Osteoblast (primary cell): ENCODE results near the gene EIF1AD. TPM values are rescaled to one million over a fixed set of nuclear protein-coding genes. Genes with fewer than 3 reads are reported as not detected.

ENCODE experiments used
- DNase-seq: peaks from one replicate; pipeline ENCODE4 v3.0.0; 2011; ENCODE audit warnings: low spot score, mixed read lengths; ENCODE audit not compliant: insufficient read length; ENCODE audit errors: missing footprints
- H2AFZ ChIP-seq: 2 replicates; pipeline ENCODE4 v1.6.0; 2011; ENCODE audit warnings: mild to moderate bottlenecking, low read length
- H3K27ac ChIP-seq: 2 replicates; pipeline ENCODE4 v1.5.1; 2011; ENCODE audit warnings: mild to moderate bottlenecking, low read depth, low read length, moderate library complexity
- H3K27me3 ChIP-seq: 2 replicates; pipeline ENCODE4 v1.6.0; 2012; ENCODE audit warnings: mild to moderate bottlenecking, control low read depth, inconsistent platforms, low read length, moderate library complexity; ENCODE audit not compliant: insufficient read depth
- H3K36me3 ChIP-seq: 2 replicates; pipeline ENCODE4 v1.5.1; 2011; ENCODE audit warnings: mild to moderate bottlenecking, low read length, control low read depth, moderate library complexity; ENCODE audit not compliant: insufficient read depth
- H3K4me1 ChIP-seq: 2 replicates; pipeline ENCODE4 v1.5.1; 2011; ENCODE audit warnings: mild to moderate bottlenecking, low read length, control low read depth, moderate library complexity; ENCODE audit not compliant: insufficient read depth
- H3K4me2 ChIP-seq: 2 replicates; pipeline ENCODE4 v1.6.0; 2011; ENCODE audit warnings: mild to moderate bottlenecking, low read length; ENCODE audit not compliant: insufficient read depth
- H3K4me3 ChIP-seq: fragments of 200-600 bp; sonication (generic); 3 replicates; pipeline ENCODE4 v1.5.1; 2012; ENCODE audit warnings: mild to moderate bottlenecking, low read length, inconsistent platforms; ENCODE audit not compliant: insufficient read depth
- H3K79me2 ChIP-seq: 2 replicates; pipeline ENCODE4 v1.6.0; 2012; ENCODE audit warnings: mild to moderate bottlenecking, low read length, control low read depth, inconsistent platforms; ENCODE audit not compliant: insufficient read depth
- H3K9me3 ChIP-seq: 2 replicates; pipeline ENCODE4 v1.5.1; 2011; ENCODE audit warnings: low read depth, low read length, control low read depth
- H4K20me1 ChIP-seq: 2 replicates; pipeline ENCODE4 v1.6.0; 2012; ENCODE audit warnings: mild to moderate bottlenecking, low read length, control low read depth; ENCODE audit not compliant: insufficient read depth
- CTCF ChIP-seq: IDR thresholded peaks from 2 replicates; pipeline ENCODE4 v1.5.1; 2011; ENCODE audit warnings: mild to moderate bottlenecking, low read depth, low read length, moderate library complexity; ENCODE audit errors: extremely low read depth
- total RNA-seq: library from RNA; depleted of rRNA; stranded (reverse); fragments of >200 nt; gene quantifications from 2 replicates; pipeline ENCODE4 v1.2.3, GENCODE V29; 2012

EIF1AD gene
- total RNA-seq, 1 donor: 28.6 TPM

DNA sequence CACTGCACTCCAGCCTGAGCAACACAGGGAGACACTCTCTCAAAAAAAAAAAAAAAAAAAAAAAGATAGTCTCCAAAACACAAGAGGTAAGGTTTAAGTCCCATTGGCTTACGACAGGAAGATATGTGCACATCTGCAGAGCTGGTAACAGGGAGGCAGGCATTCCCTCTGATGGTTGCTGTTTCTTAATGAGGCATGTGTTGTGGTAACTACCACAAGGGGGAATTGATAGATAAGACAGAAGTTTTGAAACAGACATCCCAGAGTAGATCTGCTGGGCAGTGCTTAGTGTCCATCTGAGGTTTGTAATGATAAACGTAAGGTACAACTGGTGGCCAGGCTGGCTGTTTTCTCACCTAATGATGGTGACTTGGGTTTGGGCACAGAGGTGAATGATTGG lies 4.7 kb downstream of the EIF1AD start:
- H3K27me3 ChIP-seq: no peaks in the 10 kb centered on the region
- H3K79me2 ChIP-seq: peaks cover 33% of the 10 kb centered on the region
- no peak overlapping the region for H2AFZ ChIP-seq
- H3K4me2 ChIP-seq: no peak overlapping the region
- no peak overlapping the region for H3K27ac ChIP-seq
- peaks cover 7% of the 10 kb centered on the region for H4K20me1 ChIP-seq
- H3K9me3 ChIP-seq: no peaks in the 10 kb centered on the region
- H3K36me3 ChIP-seq: peaks cover 40% of the 10 kb centered on the region
- no peak for TF ChIP-seq CTCF
- H3K4me1 ChIP-seq: no peaks in the 10 kb centered on the region
- no peak overlapping the region for H3K4me3 ChIP-seq
- peak; percentile 80 for DNase-seq

DNA sequence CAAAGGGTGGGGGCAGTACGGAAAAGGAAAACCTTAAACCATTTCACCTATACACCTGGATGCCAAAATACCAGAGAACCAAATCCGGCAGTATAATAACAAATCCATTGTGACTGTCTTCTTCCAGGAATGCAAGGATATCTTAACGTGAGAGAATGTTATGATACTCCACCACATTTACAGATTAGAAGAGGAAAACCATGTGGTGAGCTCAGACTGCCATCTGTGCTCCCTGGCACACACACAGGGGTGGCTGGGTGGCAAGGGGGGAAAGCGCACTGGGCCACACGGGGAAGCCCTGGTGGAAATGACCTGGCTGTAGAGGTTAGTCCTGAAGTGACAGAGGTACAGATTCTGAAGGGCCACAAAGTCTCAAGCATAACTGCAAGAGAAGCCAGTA lies 9.9 kb downstream of the EIF1AD start:
- Histone ChIP-seq H3K4me3 (no peak overlapping the region), H3K4me2 (no peak overlapping the region), H3K4me1 (no peaks in the 10 kb centered on the region), H3K27me3 (no peaks in the 10 kb centered on the region), H3K27ac (no peak overlapping the region), H3K9me3 (no peaks in the 10 kb centered on the region), H3K79me2 (no peaks in the 10 kb centered on the region), H4K20me1 (no peaks in the 10 kb centered on the region), H2AFZ (no peak overlapping the region), H3K36me3 (peaks cover 6% of the 10 kb centered on the region)
- no peak for TF ChIP-seq CTCF
- peak; percentile 67 for DNase-seq

DNA sequence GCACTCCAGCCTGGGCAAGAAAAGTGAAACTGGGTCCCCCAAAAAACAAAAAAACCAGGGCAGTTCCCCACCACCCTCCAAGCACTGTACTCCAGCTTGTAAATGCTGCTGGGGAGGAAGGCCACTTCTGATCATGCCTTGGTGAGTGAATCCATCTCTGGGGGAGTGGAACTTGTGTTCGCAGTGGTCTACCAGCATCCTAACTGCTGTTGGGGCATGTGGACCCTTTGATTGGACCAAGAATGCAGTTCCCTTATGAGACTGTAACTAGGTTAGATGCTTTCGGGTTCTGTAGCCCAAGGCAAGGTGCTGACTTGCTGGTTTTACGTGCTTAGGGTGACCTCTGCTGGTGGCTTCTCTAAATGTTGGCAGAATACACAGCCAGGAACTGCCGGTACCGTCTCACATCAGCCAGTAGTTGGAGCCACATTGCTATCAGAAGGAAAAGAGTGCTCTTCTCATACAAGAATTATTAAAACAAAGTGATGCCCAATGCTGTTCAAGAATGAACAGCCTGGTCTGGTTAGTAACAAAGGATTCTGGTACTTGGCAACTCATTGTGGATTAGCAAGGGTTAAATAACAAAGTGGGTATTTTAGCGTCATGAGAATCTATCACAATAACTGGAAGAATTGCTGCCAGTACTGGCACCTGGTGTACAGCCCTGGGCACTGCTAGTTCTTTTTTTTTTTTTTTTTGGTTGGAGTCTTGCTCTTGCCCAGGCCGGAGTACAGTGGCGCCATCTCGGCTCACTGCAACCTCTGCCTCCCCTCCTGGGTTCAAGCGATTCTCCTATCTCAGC lies 13.0 kb downstream of the EIF1AD start:
- peak; percentile 99 for TF ChIP-seq CTCF
- Histone ChIP-seq H3K4me1 (no peaks in the 10 kb centered on the region), H4K20me1 (no peaks in the 10 kb centered on the region), H2AFZ (no peak overlapping the region), H3K27ac (no peak overlapping the region), H3K4me3 (no peak overlapping the region), H3K27me3 (no peaks in the 10 kb centered on the region), H3K36me3 (no peaks in the 10 kb centered on the region), H3K79me2 (no peaks in the 10 kb centered on the region), H3K4me2 (no peak overlapping the region), H3K9me3 (no peaks in the 10 kb centered on the region)
- DNase-seq: peak; percentile 97

- Histone ChIP-seq H3K27ac (no peak overlapping the region), H4K20me1 (no peaks in the 10 kb centered on the region), H3K27me3 (no peaks in the 10 kb centered on the region), H3K9me3 (no peaks in the 10 kb centered on the region), H2AFZ (no peak overlapping the region), H3K36me3 (no peaks in the 10 kb centered on the region), H3K4me3 (no peak overlapping the region), H3K79me2 (no peaks in the 10 kb centered on the region), H3K4me2 (no peak overlapping the region), H3K4me1 (no peaks in the 10 kb centered on the region)
- no peak for TF ChIP-seq CTCF
- DNase-seq: peak; percentile 22
Observed at GRCh38 chr11:65987336-65987735, 14.6 kb downstream of the EIF1AD start.
